HFF-Myc (cell line): Measurements from ENCODE around the gene UNC13A.

ENCODE experiments used
- DNase-seq: peaks from one replicate; pipeline ENCODE4 v3.0.0-alpha.2; 2011; ENCODE audit warnings: low read depth; ENCODE audit errors: extremely low read depth
- H3K4me3 ChIP-seq: replicated peaks from 2 replicates; pipeline ENCODE4 v1.5.1; 2011; ENCODE audit warnings: low read depth, mild to moderate bottlenecking, control low read depth, low read length
- TF ChIP-seq, protein P1 (sequence below): IDR thresholded peaks from 2 replicates; pipeline ENCODE4 v1.5.1; 2012; ENCODE audit warnings: mild to moderate bottlenecking, low read depth, low read length, control low read depth; ENCODE audit errors: missing control alignments

Gene UNC13A

DNA sequence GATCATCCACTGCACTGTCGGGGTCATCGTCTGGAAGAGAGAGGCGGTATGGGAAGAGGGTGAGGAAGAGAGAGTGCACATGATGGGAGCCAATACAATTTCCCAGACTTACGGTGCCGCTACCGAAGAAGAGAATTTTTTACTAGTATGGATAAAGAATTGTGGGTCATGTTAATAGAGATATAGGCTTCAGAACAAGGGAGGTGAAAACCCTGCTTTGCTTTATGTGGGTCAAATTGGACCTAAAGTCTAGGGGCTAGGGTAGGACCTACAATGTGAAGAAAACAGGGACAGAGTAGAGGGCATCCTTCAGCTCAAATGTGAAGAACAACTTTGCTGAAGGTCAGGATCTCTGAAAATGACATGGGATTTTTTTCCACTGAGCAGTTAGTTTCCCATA lies 29.9 kb downstream of the UNC13A start:
- TF ChIP-seq, protein P1, sequence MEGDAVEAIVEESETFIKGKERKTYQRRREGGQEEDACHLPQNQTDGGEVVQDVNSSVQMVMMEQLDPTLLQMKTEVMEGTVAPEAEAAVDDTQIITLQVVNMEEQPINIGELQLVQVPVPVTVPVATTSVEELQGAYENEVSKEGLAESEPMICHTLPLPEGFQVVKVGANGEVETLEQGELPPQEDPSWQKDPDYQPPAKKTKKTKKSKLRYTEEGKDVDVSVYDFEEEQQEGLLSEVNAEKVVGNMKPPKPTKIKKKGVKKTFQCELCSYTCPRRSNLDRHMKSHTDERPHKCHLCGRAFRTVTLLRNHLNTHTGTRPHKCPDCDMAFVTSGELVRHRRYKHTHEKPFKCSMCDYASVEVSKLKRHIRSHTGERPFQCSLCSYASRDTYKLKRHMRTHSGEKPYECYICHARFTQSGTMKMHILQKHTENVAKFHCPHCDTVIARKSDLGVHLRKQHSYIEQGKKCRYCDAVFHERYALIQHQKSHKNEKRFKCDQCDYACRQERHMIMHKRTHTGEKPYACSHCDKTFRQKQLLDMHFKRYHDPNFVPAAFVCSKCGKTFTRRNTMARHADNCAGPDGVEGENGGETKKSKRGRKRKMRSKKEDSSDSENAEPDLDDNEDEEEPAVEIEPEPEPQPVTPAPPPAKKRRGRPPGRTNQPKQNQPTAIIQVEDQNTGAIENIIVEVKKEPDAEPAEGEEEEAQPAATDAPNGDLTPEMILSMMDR, result no peak
- DNase-seq, result no peak
- no peak overlapping the region for H3K4me3 ChIP-seq

DNA sequence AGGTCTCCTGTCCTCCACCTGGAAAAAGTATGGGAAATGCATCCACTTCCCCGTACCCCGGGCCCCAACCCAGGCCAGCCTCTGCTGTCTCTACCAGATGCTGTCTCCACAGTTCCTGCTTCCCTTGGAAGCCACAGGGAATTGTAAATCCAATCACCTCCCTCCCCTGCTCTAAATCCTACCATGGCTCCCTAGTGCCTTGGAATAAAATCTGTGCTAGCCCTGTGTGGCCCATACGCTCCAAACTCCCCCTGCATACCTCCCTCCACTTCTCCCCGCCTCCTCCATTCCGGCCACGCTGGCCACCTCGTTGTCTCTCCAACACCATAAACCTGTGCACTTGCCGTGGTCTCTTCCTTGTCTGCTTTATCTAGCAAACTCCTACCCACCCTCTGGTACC lies 31.2 kb downstream of the UNC13A start:
- no peak overlapping the region for H3K4me3 ChIP-seq
- TF ChIP-seq, protein P1, result no peak
- DNase-seq, result no peak

DNA sequence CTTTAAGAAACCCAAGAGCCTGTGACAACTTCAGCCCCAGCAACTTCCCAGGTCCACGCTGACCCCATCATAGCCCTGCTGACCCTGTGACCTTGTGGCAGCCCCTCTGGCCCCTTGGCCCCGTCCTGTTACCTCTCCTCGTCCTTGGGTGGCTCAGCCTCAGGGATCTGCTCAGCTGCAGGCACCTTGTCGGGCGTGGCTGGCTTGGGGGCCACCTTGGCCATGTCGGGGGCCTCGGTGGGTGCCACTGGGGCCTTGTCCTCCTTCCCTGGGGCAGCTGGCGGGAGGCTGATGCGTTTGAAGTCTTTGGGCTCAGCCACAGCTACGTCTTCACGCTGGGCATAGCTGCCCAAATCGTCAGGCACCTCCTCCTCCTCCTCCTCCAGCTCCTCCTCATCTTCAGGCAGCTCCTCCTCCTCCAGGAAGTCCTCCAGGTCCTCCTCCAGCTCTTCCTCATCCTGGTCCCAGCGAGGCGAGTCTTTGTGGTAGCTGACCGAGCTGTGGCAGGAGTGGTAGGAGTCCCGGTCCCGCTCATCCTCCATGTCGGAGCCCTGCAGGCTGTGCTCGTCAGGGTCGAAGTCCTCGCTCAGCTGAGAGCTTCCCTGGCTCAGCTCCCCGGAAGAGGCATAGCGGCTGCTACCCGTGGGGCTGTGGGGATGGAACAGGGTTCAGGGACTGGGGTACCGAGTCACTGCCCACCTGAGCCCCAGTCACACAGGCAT lies 32.2 kb downstream of the UNC13A start:
- DNase-seq, result no peak
- H3K4me3 ChIP-seq, result no peak overlapping the region
- TF ChIP-seq, protein P1, result no peak

DNA sequence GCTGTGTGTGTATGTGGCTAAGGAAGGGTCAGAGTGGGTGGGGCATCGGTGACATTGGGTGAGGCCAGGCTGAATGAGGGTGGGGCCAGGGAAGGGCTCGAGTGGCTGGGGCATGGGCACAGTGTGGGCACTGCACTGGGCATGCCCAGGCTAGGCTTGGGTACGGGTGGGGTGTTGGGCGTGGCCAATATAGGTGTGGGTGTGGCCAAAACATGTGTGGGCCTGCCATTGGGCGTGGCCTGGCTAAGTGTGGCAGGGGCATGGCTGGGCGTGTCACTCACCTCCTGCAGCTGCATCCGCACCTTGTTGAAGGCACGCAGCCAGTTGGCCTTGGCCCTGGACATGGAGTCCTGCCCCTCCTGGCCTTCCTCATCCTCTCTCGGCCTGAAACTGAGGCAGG lies 33.2 kb downstream of the UNC13A start:
- TF ChIP-seq, protein P1, result no peak
- H3K4me3 ChIP-seq, result no peak overlapping the region
- DNase-seq, result no peak

DNA sequence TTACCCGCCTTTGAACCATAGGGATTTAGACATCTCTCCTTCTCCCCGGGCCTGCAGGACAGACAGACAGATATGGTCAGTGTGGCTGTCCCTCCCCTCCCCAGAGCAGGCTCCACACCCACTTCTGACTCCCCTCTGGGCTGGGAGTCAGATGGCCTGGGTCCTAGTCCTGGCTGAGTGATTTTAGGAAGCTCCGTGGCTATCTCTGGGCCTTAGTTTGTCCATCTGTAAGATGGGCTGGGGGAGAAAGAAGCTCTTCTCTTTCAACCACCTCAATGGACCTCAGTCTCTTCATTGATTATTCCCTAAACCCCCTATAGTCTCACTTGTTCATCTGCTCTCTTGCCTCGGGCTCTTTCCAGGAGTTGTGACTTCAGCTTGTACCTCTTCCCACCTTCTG lies 35.5 kb downstream of the UNC13A start:
- TF ChIP-seq, protein P1, result no peak
- no peak for DNase-seq
- H3K4me3 ChIP-seq, result no peak overlapping the region

DNA sequence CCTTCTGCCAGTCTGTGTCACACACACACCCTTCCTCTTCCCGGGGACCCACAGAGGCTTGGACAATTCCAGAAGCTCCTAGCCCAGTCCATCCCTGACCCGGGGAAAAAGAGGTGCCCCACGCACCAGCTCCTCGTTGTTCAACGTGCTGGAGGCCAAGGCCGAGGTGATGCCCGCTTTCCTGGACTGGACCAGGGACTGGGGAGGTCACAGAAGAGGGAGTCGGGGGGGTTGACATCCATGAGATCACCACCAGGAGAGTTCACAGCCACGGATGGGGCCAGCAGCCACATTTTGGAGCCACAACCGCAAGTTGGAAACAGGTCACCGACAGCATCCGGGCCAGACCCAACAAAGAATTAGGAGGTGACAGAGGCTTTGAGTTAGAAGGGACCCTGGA lies 39.4 kb downstream of the UNC13A start:
- TF ChIP-seq, protein P1, result no peak
- no peak overlapping the region for H3K4me3 ChIP-seq
- no peak for DNase-seq
